ENCODE measurements around the gene ADGRV1.

DNA sequence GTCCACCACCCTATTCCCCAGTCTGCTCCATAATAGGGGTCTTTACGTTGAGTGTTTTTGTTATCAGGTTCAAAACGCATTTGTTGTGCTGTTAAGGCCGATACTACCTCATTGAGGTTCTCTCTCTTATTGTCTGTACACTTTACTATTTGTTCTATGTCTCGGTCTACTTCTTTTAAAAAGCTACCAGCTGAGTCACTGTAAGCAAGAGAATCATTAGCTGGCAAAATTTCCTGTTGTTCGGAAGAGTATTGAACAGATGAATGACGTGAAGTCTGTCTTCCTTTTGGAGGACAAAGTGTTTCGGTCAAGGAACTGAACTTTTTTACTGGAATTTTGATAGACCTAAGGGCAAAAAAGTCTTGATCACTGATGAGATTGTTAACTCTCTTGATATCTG is 39.5 kb upstream of the ADGRV1 start:
- TF ChIP-seq, protein P1, sequence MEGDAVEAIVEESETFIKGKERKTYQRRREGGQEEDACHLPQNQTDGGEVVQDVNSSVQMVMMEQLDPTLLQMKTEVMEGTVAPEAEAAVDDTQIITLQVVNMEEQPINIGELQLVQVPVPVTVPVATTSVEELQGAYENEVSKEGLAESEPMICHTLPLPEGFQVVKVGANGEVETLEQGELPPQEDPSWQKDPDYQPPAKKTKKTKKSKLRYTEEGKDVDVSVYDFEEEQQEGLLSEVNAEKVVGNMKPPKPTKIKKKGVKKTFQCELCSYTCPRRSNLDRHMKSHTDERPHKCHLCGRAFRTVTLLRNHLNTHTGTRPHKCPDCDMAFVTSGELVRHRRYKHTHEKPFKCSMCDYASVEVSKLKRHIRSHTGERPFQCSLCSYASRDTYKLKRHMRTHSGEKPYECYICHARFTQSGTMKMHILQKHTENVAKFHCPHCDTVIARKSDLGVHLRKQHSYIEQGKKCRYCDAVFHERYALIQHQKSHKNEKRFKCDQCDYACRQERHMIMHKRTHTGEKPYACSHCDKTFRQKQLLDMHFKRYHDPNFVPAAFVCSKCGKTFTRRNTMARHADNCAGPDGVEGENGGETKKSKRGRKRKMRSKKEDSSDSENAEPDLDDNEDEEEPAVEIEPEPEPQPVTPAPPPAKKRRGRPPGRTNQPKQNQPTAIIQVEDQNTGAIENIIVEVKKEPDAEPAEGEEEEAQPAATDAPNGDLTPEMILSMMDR (IDR thresholded peaks at IDR 0.05), result no peak
- TF ChIP-seq EP300 (IDR thresholded peaks at IDR 0.05; ENCODE audit: low read depth) (no peak), POLR2A (IDR thresholded peaks at IDR 0.05) (no peak), POLR2AphosphoS5 (IDR thresholded peaks at IDR 0.05) (no peak)
